GM03348 (cell line): ENCODE data around the gene STX5.
"Not testable (repeated sequence)": the region's sequence is repeated elsewhere in the genome, so short reads cannot be mapped to it uniquely, and the experiment has no call there.

ENCODE experiments used
- DNase-seq: peaks from one replicate; pipeline ENCODE4 v3.0.0; 2012; ENCODE audit warnings: low spot score

The STX5 gene

DNA sequence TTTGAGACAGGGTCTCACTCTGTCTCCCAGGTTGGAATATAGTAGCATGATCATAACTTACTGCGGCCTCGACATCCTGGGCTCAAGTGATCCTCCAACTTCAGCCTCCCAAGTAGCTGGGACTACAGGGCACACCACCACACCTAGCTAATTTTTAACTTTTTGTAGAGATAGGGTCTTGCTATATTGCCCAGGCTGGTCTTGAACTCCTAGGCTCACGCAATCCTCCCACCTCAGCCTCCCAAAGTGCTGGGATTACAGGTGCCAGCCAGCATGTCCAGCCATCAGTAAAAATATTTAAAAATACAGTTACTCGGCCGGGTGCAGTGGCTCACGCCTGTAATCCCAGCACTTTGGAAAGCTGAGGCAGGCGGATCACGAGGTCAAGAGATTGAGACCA is 3.7 kb downstream of the STX5 start:
- not testable (repeated sequence) for DNase-seq

DNA sequence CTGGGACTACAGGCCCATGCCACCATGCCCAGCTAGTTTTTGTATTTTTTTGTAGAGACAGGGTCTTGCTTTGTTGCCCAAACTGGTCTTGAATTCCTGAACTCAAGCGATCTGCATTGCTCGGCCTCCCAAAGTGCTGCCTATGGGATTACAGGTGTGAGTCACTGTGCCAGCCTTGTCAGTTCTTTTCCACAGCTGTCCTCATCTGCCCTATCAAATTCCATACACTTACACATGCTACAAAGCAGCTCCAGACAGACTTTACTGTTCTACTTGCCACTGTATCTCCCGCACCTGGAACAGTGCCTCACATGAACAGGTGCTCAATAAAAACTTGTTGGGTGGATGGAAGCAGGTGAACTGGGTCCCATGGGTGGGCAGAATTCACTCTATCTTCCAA is 8.2 kb downstream of the STX5 start:
- no peak for DNase-seq

DNA sequence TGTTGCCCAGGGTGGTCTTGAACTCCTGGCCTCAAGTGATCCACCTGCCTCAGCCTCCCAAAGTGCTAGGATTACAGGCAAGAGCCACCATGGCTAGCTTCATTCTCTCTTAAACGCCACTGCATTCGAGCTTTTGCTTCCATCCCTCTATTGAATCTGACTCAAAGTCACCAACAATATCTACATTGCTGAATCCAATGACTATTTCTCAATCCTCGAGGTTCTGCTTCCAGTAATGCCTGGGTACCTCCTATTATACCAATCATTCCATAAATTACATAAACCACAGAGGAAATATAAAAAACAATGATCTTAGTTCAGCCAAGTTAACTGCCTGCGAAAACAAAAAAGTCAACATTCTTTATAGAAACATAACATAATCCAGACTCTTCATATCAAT is 14.7 kb downstream of the STX5 start:
- DNase-seq, result no peak

DNA sequence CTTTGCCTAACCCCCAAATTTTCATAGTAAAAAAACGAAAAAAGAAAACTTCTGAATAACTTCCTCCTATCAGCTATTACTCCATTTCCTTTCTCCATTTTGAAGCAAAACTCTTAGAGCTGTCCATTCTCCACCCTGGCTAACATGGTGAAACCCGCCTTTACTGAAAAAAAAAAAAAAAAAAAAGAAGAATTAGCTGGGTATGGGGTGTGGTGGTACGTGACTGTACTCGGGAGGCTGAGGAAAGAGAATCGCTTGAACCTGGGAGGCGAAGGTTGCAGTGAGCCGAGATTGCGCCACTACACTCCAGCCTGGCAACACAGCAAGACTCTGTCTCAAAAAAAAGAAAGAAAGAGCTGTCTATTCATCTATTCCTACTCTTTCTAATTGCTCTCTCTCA is 15.3 kb downstream of the STX5 start:
- DNase-seq, result no peak

DNA sequence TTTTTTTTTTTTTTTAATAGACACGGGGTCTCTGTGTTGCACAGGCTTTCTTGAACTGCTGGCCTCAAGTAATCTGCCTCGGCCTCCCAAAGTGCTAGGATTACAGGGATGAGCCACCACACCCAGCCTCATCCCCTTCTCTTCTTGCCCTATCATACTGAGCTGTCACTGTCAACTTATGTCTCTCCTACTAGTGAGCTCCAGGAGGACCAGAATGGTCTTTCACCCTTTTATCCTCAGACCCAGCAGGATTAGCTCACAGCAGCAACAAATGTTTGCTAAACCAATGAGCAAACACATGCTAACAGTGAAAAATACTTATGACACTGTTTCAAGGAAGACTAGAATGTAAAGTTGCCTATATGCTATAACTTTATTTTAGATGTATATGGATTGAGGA is 20.2 kb downstream of the STX5 start:
- no peak for DNase-seq

DNA sequence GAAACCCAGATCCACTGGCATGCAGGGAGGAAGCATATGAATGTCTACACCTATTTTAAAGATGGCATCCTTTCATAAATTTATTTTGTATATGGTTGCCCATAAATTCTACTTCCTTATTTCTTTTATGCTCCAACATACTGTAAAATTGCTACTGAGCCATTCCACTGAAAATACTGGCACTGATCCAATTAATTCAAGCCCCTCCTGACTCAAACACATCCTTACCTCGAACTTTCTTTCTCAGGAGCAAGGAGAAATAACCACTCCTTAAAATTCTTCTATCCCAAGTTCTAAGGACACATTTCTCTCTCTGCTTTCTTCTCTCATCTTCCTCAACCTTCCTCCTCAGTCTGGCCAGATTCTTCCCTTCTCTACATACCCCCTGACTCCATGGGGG is 21.1 kb downstream of the STX5 start:
- no peak for DNase-seq

DNA sequence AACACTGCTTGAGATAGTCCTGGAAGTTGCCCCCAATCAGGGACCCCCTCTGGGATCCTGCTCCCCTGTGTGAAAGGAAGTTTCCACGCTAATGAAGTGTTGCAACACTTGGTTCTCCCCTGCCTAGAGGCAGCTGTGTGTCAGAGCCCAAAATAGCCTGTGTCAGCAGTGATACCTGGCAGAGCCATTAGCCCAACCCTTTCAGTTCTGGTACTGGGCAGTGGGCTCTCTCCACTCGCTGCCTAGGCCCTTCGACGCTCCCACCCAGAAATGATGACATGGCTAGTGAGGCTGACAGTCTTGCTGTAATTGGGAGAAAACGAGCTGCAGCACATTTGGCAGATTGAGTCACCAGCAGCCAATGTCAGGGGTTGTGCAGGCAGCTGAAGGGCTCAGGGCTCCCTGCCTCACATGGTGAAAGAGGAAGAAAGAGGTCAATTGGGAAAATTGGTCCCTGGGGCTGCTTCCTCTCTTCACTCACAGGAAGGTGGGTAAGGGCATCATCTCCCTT is 25.2 kb downstream of the STX5 start:
- DNase-seq, result peak; percentile 30

DNA sequence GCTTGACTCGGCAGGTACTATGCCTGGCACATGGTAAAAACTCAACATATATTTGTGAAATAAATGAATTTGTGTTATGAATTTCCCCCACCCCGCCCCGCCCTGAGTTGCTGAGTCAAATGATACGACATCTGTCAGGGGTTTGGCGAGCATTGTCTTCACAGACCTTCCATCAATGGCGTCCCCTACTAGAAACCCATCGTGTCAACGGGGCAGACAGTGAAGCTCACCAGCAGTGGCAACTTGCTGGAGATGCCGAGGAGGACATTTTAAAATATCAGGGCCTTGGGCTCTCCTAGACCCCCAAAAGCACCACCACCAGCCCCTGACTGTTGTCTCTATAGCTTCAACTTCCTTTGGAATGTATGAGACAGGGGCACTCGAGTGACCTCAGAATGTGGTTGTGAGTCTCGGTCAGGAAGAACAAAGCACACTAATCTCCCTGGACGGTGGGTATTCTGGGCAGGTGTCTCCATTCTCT is 25.9 kb downstream of the STX5 start:
- DNase-seq, result no peak

DNA sequence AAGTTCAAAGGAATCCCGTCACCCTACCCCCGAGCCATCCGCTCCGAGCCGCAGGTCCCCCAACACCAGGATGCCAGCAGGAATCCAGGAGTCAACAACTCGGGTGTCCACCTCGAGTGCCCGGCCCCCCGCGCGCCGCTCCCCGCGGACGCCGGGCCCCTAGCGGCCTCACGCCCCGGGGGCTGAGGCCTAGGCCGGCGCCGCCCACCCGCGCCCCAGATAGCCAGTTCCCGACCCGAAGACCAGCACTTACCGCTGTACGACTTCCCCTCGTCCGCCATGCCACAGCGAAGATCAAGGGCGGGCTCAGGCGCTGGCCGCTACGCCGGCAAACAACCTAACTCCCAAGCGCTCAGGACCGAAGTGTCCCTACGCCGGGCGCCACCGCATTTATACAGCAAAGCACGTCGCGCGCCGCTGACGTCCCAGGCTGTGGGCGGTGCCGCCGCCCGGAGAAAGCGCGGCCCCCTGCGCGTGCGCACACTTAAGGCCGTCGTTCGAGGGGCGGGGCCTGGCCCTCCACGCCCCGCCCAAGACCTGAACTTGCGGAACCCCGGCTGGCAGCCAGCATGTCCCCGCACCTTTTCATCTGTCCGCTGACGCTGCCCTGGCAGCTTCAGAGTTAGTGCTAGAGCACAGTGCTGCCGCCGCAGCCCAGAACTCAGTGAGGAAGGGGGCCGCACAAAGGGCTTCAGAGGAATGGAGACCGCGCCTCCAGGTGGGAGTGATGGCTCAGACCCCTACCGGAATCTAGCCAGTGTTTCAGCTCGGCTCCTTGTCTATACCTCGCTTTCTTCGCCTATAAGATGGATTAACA is 26.6 kb downstream of the STX5 start, which contains the start of gene NXF1:
Gene NXF1 (minus strand): TSS at position 365 of the 817 bp plus-strand sequence. CDS start 84 bp downstream, at position 281.
- DNase-seq, result peak; percentile 99

DNA sequence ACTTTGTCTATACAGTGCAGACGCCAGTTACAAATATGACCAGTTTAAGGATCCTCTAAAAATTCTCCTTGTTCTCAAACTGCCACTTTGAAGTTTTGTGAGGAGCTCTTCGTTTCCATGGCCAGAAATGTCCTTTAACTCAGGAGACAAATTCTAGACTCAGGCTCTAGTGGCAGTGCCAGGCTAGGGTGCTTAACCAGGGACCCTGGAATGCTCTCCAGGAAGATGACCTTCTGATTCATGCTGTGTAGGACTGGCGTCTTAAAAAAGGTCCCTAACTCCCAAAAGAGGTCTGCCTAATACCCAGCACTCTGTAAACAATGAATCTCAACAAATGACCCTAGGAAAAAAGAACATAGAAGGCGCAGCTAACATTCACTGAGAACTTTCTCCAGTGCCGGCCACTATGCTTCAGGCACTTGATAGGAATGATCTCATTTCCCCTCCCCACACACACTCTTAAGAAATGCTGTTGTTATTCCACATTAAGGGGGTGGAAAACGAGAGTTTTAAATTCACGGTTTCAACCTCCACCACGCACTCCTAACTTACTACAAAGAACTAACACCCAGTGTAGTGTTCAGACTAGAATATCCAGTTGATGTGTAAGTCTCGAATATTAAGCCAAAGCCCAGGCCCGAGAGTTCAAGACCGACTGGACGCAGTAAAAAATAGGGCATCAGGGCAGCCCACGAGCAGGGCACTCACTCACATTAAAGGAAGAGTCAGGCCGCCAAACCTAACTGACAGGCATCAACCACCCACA is 27.4 kb downstream of the STX5 start:
- DNase-seq, result peak; percentile 47

DNA sequence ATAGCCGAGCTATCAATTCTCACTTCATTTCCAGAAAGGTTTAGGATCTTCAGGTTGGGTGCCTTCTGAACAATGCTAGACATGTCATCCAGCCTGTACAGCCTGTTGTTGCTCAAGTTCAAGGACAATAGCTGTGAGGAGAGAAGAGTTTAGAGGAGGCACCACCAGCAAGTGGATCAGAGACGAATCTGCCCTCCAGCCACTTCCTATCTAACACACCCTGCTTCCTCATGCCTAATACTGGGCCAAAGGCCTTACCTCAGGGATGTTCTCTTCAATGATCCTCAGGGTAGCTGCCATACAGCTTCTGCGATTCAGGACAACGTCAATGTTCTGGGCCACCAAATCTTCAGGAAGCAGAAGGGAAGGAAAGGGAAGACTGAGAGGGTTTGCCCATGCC is 30.8 kb downstream of the STX5 start:
- DNase-seq, result no peak

DNA sequence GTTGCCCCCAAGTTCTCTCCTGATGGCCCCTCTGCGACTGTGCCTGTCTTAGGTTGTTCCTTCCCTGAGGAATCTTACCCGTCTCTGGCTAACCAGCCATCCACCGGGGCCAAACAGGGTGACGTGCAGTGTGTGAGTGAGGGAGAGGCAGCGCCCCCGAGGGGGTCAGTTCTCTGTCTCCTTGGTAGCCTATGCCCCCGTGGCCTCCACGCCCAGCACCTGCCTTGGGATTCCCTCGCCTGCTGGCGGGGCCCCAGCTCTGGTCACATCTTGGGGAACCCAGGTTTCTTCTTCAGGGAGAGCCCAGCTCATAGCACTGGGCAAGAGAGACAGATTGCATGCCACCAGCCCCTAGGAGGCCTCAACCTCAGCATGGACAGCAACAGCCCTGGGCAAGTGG is 32.4 kb downstream of the STX5 start:
- no peak for DNase-seq

DNA sequence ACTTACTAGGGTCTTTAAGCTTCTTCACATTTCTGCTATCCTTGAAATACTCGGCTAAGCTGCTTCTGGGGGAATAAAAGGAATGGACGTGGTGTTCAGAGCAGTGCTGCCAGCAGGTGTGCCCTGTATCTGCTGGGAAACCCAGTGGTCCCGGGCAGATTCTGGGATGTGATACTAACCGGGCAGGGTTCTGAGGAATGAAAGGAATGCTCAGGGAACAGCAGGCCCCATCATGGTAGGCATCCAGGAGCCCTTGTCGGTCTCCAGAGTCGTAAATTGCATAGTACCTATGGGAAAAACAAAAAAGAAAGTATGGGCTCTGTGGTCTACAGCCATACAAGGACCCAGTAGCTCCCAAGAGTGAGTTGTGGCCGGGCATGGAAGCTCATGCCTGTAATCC is 35.6 kb downstream of the STX5 start:
- DNase-seq, result no peak

DNA sequence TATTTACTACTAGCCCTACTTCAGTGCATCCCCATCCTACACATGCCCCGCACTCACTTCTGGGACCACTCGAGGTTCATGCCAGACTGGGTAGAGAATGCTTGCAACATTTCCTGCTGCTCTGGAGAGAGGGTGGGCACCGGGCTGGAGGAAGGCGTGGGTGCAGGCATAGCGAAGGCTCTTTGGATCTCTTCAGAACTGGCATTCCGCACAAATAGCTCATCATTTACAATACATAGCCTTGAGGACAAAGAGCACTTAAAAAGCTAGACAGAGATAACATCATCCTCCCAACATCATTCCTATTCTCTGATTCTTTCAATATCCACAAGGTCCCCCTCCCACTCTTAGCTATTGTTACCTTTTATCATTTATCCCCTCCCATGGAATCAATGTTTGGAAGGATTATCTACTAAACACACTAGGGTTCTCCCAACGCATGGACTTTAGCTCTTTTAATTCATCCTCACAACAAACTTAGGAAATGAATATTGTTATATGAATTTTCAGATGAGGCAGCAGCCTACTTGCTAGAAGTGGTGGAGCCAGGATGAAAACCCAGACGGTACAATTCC is 37.6 kb downstream of the STX5 start:
- no peak for DNase-seq

DNA sequence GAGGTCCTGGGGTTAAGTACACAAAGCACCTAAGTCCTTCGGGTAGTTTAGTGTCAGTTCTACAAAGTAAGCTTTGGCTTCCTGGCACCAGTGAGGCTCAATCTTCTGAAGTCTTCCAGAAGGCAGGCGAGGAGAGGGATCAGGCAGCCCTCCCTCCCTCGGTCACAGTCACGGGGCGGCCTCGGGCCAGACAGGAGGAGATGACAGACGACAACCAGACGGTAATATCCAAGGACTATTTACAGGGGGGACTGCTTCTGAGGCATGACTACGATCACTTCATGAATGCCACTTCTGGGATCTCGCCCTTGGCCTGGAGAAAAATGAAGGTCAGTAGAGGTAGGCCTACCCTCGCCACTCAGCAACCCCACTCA is 39.7 kb downstream of the STX5 start:
- DNase-seq, result no peak

DNA sequence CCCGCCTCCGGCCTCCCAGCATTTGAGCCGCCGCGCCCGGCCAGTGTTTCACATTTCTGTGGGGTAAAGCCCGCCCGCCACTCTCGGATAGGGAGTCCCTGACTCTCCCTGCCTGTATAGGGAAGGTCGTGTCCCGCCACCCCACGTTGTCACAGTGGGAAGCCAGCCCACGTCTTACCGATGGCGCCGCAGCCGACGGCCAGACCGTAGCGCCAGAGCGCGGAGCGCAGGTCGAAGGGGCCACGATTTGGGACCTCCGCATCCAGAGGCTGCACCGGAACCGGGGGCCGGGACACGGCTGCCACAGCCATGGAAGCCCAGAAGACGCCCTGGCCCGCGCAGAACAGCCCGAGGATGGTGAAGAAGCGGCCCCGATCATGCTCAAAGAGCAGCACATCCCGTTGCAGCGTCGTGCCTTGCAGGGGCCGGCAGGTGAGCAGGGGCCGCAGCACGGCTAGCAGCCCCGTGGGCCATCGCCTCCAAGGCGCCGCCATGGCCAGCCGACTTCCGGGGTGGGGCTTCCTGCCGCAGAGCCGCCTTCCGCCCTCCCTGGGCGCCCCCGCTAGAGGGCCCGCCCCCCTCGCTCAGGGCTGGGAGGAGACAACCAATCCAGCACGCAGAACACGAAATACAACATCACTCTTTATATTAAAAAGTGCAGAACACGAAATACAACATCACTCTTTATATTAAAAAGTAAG is 40.2 kb downstream of the STX5 start, which contains the start of gene TMEM223:
Gene TMEM223 (minus strand): TSS at position 506 of the 701 bp plus-strand sequence. CDS start 12 bp downstream, at position 494.
- DNase-seq, result peak; percentile 96

DNA sequence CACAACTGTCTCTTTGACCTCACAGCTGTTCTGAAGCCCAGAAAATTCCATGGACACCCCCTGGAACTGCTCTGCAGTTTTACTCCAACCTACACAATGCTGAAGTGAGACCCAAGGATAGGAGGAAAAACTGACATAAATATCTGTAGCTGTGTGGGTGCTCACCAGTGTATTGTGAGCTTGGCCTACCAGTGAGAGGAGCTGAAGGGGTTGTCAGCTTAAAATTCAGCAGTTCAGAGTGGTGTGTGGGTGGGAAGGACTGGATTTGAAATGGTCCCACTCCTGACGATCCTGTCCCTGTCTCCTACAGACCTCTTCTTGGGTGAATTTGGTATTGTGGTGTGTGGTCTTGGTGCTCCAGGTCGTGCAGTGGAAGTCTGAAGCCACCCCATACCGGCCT is 42.3 kb downstream of the STX5 start:
- no peak for DNase-seq

DNA sequence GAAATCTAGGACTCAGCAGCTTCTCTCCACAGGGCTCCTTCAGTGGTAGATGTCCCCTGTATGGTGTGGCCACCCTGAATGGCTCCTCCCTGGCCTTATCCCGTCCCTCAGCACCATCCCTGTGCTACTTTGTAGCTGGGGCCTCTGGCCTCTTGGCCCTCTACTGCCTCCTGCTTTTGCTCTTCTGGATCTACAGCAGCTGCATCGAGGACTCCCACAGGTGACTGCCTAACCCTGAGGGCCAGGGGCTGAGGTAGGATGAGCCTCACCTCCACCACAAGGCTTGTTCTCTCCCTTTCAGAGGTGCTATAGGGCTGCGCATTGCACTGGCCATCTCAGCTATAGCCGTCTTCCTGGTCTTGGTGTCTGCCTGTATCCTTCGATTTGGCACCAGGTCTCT is 42.9 kb downstream of the STX5 start:
- DNase-seq, result no peak

DNA sequence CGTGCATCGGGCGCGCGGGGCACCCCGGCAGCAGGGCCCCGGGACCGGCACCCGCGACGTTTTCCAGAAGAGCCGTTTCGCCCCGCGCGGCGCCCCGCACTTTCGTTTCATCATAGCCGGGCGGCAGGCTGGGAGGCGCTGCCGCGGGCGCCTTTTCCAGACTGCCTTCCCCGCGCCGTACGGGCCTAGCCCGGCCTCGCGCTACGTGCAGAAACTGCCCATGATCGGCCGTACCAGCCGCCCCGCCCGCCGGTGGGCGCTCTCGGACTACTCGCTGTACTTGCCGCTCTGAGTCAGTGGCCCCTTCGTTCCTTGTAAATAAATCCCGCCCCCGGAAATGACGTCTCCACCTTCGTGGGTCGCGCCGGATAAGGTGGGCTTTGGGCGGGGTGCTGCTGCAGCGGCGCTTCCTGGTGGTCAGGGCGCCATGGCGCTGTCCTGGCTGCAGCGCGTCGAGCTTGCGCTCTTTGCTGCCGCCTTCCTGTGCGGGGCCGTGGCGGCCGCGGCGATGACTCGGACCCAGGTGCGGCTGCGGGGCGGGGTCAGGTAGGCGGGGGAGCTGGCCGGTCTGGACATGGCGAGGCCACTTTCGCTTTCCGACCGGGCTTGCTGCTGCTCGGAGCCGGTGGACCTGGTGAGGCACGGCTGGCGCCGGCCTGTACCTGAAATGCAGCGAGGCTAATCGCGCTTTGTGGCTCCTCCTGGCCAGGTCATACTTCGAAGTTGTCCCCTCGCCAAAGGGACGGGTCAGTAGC is 44.7 kb downstream of the STX5 start, which contains the start of gene TMEM179B:
Gene TMEM179B (plus strand): TSS at position 398 of the 755 bp plus-strand sequence. CDS start 30 bp downstream, at position 428.
- DNase-seq, result peak; percentile 96

DNA sequence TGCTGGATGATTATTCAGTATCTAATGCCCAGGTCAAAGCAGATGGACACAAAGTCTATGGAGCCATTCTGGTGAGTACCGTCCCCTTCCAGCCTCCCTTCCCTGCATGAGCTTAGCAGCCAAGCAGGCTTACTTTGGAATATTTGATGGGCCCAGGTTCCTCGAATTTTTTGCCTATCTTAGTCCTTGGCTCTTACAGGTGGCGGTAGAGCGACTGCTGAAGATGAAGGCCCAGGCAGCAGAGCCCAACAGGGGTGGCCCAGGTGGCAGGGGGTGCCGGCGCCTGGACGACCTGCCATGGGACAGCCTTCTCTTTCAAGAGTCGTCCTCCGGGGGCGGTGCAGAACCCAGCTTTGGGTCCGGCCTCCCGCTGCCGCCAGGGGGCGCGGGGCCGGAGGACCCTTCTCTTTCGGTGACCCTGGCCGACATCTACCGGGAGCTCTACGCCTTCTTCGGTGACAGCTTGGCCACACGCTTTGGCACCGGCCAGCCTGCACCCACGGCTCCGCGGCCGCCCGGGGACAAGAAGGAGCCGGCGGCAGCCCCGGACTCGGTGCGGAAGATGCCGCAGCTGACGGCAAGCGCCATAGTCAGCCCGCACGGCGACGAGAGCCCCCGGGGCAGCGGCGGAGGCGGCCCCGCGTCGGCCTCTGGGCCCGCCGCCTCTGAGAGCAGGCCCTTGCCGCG is 45.4 kb downstream of the STX5 start:
- peak; percentile 94 for DNase-seq
